ENCODE results near the gene DNAJA3. TPM values are rescaled to one million over a fixed set of nuclear protein-coding genes. Genes with fewer than 3 reads are reported as not detected.
A peak's percentile ranks its signal among the peaks of the same experiment; 100 is the strongest.

Gene DNAJA3
- total RNA-seq, 1 experiment from 2014 or later: 56.2 TPM

GRCh38 chr16:4486126-4486893 lies 60.6 kb downstream of the DNAJA3 start:
- H3K4me3 Mint-ChIP-seq: no peak overlapping the region
- peaks cover 3% of the 10 kb centered on the region for H3K79me1 ChIP-seq (ENCODE audit: insufficient read depth, low read depth, low read length, poor library complexity, severe bottlenecking)
- H2AFZ ChIP-seq (ENCODE audit: low read length): no peak overlapping the region
- H3K36me3 Mint-ChIP-seq (ENCODE audit: insufficient read depth in 1 of 3, low read depth in 3 of 3): peaks cover 0 to 22% (median 0%) of the 10 kb centered on the region in 3 experiments; a peak in 5 of 7 replicates
- no peak overlapping the region for H3K4me2 ChIP-seq (ENCODE audit: insufficient read depth, insufficient read length, low read length)
- no peak overlapping the region for H2BK15ac ChIP-seq (ENCODE audit: low read depth, low read length)
- no peak for TF ChIP-seq CTCF (conservative IDR thresholded peaks at IDR 0.05)
- H3K56ac ChIP-seq (ENCODE audit: insufficient read length, low read depth, low read length): no peak overlapping the region
- H2BK20ac ChIP-seq (ENCODE audit: low read depth, low read length, poor library complexity, severe bottlenecking): no peak overlapping the region
- H4K20me1 ChIP-seq (ENCODE audit: control insufficient read depth, insufficient read depth, insufficient read length): no peaks in the 10 kb centered on the region
- H3K27ac ChIP-seq (ENCODE audit: insufficient read length, low read depth, low read length): no peak overlapping the region
- H2BK12ac ChIP-seq (ENCODE audit: insufficient read length, low read depth, low read length): no peak overlapping the region
- no peak overlapping the region for H4K5ac ChIP-seq (ENCODE audit: insufficient read length, low read depth, low read length)
- H3K23ac ChIP-seq (ENCODE audit: insufficient read length, low read depth, low read length): no peak overlapping the region
- no peak overlapping the region for H4K91ac ChIP-seq (ENCODE audit: insufficient read length, low read depth, low read length)
- no peak overlapping the region for H3K9ac ChIP-seq (ENCODE audit: extremely low read depth, insufficient read length, low read length)
- no peaks in the 10 kb centered on the region for H3K9me3 ChIP-seq (ENCODE audit: control insufficient read depth, low read depth, low read length)
- H3K79me2 ChIP-seq (ENCODE audit: insufficient read depth, low read length): no peaks in the 10 kb centered on the region
- H3K9me3 Mint-ChIP-seq: no peaks in the 10 kb centered on the region
- no peak overlapping the region for H3K4ac ChIP-seq (ENCODE audit: low read depth, low read length)
- no peak overlapping the region for H3T11ph ChIP-seq (ENCODE audit: low read length)
- H3K18ac ChIP-seq (ENCODE audit: insufficient read length, low read depth, low read length): no peak overlapping the region
- no peak overlapping the region for H2AK5ac ChIP-seq (ENCODE audit: insufficient read length, low read length)
- no peaks in the 10 kb centered on the region for H3K27me3 Mint-ChIP-seq (ENCODE audit: low read depth)
- no peaks in the 10 kb centered on the region for H3K4me1 ChIP-seq (ENCODE audit: insufficient read depth, low read length)
- no peak overlapping the region for H4K8ac ChIP-seq (replicated peaks; ENCODE audit: insufficient read length, low read depth, low read length)
- no peaks in the 10 kb centered on the region for H3K23me2 ChIP-seq (ENCODE audit: insufficient read length, low read depth, low read length, poor library complexity, severe bottlenecking)
- H3K27me3 ChIP-seq (ENCODE audit: insufficient read depth, low read length): no peaks in the 10 kb centered on the region
- H2BK5ac ChIP-seq (ENCODE audit: insufficient read length, low read length): no peak overlapping the region
- no peak overlapping the region for H3K14ac ChIP-seq (ENCODE audit: insufficient read depth, low read length)
- peak overlapping the region in 1 of 3 experiments; percentile 23; a peak in 1 of 7 replicates for H3K27ac Mint-ChIP-seq
- peaks cover 3 to 9% of the 10 kb centered on the region in 2 experiments; a peak in 3 of 4 replicates for H3K4me1 Mint-ChIP-seq
- no peak for DNase-seq
- WGBS (ENCODE audit: extremely low coverage, insufficient read length, low lambda C conversion rate): no CpG with 5 or more reads among the region's 3 CpGs
- H2BK120ac ChIP-seq (ENCODE audit: low read depth, low read length, poor library complexity, severe bottlenecking): no peak overlapping the region

All from H9 (cell line).